Breast epithelium (tissue), 3 donors: Measurements from ENCODE around the gene MS4A8.

Experiments used
- POLR2A ChIP-seq: fragments of 450-650 bp; IDR thresholded peaks from one replicate; pipeline ENCODE4 v1.6.1; 2016; ENCODE audit warnings: antibody characterized with exemption, mild to moderate bottlenecking, moderate library complexity
- POLR2AphosphoS5 ChIP-seq, 3 donors: sonication (generic); formaldehyde crosslinking; IDR thresholded peaks; one replicate each; pipeline ENCODE4 v1.6.1; 2017; ENCODE audit warnings: antibody characterized with exemption in 3 of 3
- TF ChIP-seq, protein P1 (sequence below), 3 donors: fragments of 450-650 bp; IDR thresholded peaks; one replicate each; pipeline ENCODE4 v1.5.1; 2016 to 2017; ENCODE audit warnings: antibody characterized with exemption in 3 of 3, mild to moderate bottlenecking in 3 of 3, moderate library complexity in 3 of 3

DNA sequence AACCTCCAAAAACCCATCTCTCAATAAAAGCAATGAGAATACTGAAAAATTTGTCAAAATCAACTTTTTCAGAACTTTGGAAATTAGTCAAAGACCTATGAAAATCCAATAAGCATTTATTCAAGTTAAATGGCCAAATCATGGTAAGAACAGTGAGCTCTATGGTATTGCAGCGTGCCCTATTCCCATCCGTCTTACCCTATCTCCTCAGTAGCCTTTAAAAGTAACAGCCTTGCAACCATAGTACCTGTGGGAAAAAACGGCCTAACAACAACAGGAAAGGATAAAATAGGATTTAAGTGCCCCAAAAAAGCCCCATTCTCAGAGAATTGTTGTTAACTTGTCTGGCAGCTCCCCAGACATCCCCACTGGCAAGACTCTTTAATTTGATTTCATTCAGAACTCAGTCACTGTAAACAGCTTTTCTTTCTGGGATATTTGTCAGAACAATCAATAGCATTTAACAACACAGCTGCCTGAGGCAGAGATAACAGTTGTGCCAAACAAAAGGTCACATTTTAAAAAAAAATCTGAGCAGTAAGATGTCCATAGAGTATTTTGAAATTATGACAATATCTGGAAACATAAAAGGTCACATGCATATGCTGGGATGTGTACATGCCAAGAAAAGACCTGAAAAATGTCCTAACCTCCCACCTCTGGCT lies 18.8 kb upstream of the MS4A8 start:
- TF ChIP-seq, protein P1, sequence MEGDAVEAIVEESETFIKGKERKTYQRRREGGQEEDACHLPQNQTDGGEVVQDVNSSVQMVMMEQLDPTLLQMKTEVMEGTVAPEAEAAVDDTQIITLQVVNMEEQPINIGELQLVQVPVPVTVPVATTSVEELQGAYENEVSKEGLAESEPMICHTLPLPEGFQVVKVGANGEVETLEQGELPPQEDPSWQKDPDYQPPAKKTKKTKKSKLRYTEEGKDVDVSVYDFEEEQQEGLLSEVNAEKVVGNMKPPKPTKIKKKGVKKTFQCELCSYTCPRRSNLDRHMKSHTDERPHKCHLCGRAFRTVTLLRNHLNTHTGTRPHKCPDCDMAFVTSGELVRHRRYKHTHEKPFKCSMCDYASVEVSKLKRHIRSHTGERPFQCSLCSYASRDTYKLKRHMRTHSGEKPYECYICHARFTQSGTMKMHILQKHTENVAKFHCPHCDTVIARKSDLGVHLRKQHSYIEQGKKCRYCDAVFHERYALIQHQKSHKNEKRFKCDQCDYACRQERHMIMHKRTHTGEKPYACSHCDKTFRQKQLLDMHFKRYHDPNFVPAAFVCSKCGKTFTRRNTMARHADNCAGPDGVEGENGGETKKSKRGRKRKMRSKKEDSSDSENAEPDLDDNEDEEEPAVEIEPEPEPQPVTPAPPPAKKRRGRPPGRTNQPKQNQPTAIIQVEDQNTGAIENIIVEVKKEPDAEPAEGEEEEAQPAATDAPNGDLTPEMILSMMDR (IDR thresholded peaks at IDR 0.05): no peak
- TF ChIP-seq POLR2AphosphoS5 (IDR thresholded peaks at IDR 0.05): no peak
- TF ChIP-seq POLR2A: no peak
